Measurements from ENCODE around the gene CGAS. TPM values are rescaled to one million over a fixed set of nuclear protein-coding genes. Genes with fewer than 3 reads are reported as not detected.

CGAS gene
- total RNA-seq, 2 donors from 2014 or later = 4.1 to 5.6 TPM

GRCh38 chr6:73455865-73456629 lies 4.0 kb upstream of the CGAS start:
- intact Hi-C loops (cut with DNase I) = no loop called here
- Histone ChIP-seq H3K4me1 (no peaks in the 10 kb centered on the region), H3K4me3 (no peak overlapping the region), H3K9me3 (no peaks in the 10 kb centered on the region), H3K9ac (ENCODE audit: low read depth in 2 of 2, low read length in 2 of 2) (no peak overlapping the region), H3K27ac (no peak overlapping the region), H3K36me3 (no peaks in the 10 kb centered on the region), H3K27me3 (no peaks in the 10 kb centered on the region)
- TF ChIP-seq CTCF (IDR thresholded peaks at IDR 0.05) = no peak
- DNase-seq = no peak

DNA sequence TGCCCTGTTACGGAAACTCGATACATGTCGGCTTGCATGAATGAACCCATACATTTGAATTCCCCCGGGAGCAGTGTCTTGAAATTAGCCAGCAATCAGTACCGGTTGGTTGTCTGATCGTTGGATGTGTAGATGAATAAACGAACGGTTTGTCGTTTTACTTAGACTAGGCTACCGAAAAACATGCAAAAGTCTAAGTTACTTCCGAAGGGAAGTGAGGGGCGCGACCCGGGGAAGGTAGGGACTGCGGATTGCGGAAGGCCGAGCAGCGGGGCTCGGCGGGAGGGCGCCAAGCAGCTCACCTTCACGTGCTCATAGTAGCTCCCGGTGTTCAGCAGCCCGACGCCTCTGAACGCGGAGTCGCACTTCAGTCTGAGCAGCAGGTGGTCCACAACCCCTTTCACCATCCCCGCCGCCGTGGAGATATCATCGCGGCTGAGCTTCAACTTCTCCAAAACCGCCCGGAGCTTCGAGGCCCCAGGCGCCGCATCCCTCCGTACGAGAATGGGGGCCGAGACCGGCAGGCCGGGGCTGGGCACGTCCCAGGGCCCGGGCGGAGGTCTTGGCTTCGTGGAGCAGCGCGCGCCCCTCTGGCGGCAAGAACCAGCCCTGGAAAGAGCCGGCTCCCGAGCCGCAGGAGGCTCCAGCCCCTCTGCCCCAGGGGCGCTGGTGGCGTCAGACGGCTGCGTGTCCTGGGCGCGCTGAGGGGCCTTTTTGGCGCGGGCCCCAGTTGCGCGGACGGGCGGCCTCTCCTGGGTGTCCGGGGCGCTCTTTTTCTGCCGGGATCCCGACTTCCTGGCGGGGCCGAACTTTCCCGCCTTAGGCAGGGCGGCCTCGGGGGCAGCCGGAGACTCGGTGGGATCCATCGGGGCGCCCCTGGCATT lies 632 bp downstream of the CGAS start:
- DNase-seq = peak; percentile 44
- intact Hi-C loops (cut with DNase I) = no loop called here
- H3K27ac ChIP-seq = peak overlapping the region; percentile 95
- peak overlapping the region; percentile 82 for H3K4me3 ChIP-seq
- H3K9me3 ChIP-seq = no peaks in the 10 kb centered on the region
- no peak for TF ChIP-seq CTCF (IDR thresholded peaks at IDR 0.05)
- no peaks in the 10 kb centered on the region for H3K4me1 ChIP-seq
- no peaks in the 10 kb centered on the region for H3K36me3 ChIP-seq
- H3K27me3 ChIP-seq = no peaks in the 10 kb centered on the region
- peak overlapping the region; percentile 71 to 76 for H3K9ac ChIP-seq (ENCODE audit: low read depth in 2 of 2, low read length in 2 of 2)

GRCh38 chr6:73443555-73443954 lies 8.5 kb downstream of the CGAS start:
- Histone ChIP-seq H3K27me3 (no peaks in the 10 kb centered on the region), H3K36me3 (no peaks in the 10 kb centered on the region), H3K9ac (ENCODE audit: low read depth in 2 of 2, low read length in 2 of 2) (no peak overlapping the region), H3K4me3 (no peak overlapping the region), H3K4me1 (no peaks in the 10 kb centered on the region), H3K27ac (no peak overlapping the region), H3K9me3 (no peaks in the 10 kb centered on the region)
- no peak for DNase-seq
- intact Hi-C loops (cut with DNase I) = no loop called here
- TF ChIP-seq CTCF (IDR thresholded peaks at IDR 0.05) = no peak

- no peaks in the 10 kb centered on the region for H3K36me3 ChIP-seq
- intact Hi-C loops (cut with DNase I) = no loop called here
- H3K4me3 ChIP-seq = no peak overlapping the region
- no peak for TF ChIP-seq CTCF (IDR thresholded peaks at IDR 0.05)
- H3K9ac ChIP-seq (ENCODE audit: low read depth in 2 of 2, low read length in 2 of 2) = no peak overlapping the region
- H3K9me3 ChIP-seq = no peaks in the 10 kb centered on the region
- H3K4me1 ChIP-seq = no peaks in the 10 kb centered on the region
- H3K27ac ChIP-seq = no peak overlapping the region
- DNase-seq = no peak
- H3K27me3 ChIP-seq = no peaks in the 10 kb centered on the region
Observed at GRCh38 chr6:73435236-73435635, 16.9 kb downstream of the CGAS start.

GRCh38 chr6:73421534-73421933 lies 30.6 kb downstream of the CGAS start:
- no peak for DNase-seq
- intact Hi-C loops (cut with DNase I) = no loop called here
- no peaks in the 10 kb centered on the region for H3K4me1 ChIP-seq

More at GRCh38 chr6:73421534-73421933, 30.6 kb downstream of the CGAS start:
- H3K27ac ChIP-seq = no peak overlapping the region
- no peaks in the 10 kb centered on the region for H3K9me3 ChIP-seq
- H3K36me3 ChIP-seq = no peaks in the 10 kb centered on the region
- H3K27me3 ChIP-seq = no peaks in the 10 kb centered on the region
- no peak for TF ChIP-seq CTCF (IDR thresholded peaks at IDR 0.05)
- no peak overlapping the region for H3K9ac ChIP-seq (ENCODE audit: low read depth in 2 of 2, low read length in 2 of 2)
- no peak overlapping the region for H3K4me3 ChIP-seq
